WTC11 (cell line): ENCODE results near the gene VSIG1.

Experiments used
- ZNF423 ChIP-seq: fragments of 250-450 bp; sonication (Bioruptor Pico); IDR thresholded peaks from 2 replicates; pipeline ENCODE4 v2.1.2; 2022; ENCODE audit warnings: mild to moderate bottlenecking, moderate library complexity
- TF ChIP-seq, protein P1 (sequence below): fragments of 200-600 bp; IDR thresholded peaks from 2 replicates; pipeline ENCODE4 v1.8.0; 2022; ENCODE audit warnings: antibody characterized with exemption

DNA sequence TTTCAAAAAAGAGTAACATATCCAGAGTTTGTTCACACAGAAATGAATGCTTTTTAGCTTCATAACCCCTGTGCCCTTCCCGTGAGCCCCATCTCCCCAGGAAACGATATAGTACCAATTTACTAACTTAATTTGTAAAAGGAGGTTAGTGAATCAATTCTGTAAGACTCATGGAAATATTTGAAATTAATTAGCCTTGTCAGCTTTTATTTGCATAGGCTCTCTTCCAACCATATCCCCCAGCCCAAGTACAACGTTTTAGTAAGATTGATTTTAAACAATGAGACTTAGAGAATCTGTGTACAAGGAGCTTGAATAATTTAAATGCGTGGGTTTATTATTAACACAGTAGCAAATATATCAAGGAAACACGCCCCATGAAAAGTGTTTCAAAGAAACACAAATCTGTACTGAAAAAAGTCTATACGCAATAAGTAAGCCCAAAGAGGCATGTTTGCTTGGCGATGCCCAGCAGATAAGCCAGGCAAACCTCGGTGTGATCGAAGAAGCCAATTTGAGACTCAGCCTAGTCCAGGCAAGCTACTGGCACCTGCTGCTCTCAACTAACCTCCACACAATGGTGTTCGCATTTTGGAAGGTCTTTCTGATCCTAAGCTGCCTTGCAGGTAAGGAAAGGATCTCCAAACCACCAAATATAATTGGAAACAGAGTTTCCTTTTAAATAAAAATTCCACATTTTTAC, at the start of gene VSIG1:
- TF ChIP-seq, protein P1, sequence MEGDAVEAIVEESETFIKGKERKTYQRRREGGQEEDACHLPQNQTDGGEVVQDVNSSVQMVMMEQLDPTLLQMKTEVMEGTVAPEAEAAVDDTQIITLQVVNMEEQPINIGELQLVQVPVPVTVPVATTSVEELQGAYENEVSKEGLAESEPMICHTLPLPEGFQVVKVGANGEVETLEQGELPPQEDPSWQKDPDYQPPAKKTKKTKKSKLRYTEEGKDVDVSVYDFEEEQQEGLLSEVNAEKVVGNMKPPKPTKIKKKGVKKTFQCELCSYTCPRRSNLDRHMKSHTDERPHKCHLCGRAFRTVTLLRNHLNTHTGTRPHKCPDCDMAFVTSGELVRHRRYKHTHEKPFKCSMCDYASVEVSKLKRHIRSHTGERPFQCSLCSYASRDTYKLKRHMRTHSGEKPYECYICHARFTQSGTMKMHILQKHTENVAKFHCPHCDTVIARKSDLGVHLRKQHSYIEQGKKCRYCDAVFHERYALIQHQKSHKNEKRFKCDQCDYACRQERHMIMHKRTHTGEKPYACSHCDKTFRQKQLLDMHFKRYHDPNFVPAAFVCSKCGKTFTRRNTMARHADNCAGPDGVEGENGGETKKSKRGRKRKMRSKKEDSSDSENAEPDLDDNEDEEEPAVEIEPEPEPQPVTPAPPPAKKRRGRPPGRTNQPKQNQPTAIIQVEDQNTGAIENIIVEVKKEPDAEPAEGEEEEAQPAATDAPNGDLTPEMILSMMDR, result no peak
- TF ChIP-seq ZNF423 (CRISPR knock-in tag), result no peak
